Jurkat, Clone E6-1 (cell line): ENCODE measurements around the gene IFNL1.
"Not testable (repeated sequence)": the region's sequence is repeated elsewhere in the genome, so short reads cannot be mapped to it uniquely, and the experiment has no call there.

ENCODE experiments used
- DNase-seq: peaks from one replicate; pipeline ENCODE4 v3.0.0-alpha.2; 2011; ENCODE audit warnings: low read depth, low spot score
- H3K4me3 ChIP-seq: 2 replicates; pipeline ENCODE4 v1.5.1; 2011; ENCODE audit warnings: mild to moderate bottlenecking, low read length, control low read depth, moderate library complexity

Gene IFNL1

GRCh38 chr19:39306075-39306474, 9.9 kb downstream of the IFNL1 start:
- no peak for DNase-seq
- H3K4me3 ChIP-seq = no peak overlapping the region

GRCh38 chr19:39307046-39307821, 11.0 kb downstream of the IFNL1 start:
- DNase-seq = no peak
- no peak overlapping the region for H3K4me3 ChIP-seq

GRCh38 chr19:39307822-39308530, 11.8 kb downstream of the IFNL1 start:
- H3K4me3 ChIP-seq = no peak overlapping the region
- DNase-seq = no peak

- H3K4me3 ChIP-seq = no peak overlapping the region
- no peak for DNase-seq
These were observed 12.5 kb downstream of the IFNL1 start for GRCh38 chr19:39308531-39309304.

GRCh38 chr19:39309305-39309670, 13.1 kb downstream of the IFNL1 start:
- not testable (repeated sequence) for DNase-seq, H3K4me3 ChIP-seq

GRCh38 chr19:39310558-39311311, 14.5 kb downstream of the IFNL1 start:
- DNase-seq = no peak
- H3K4me3 ChIP-seq = no peak overlapping the region

GRCh38 chr19:39314016-39314728, 18.0 kb downstream of the IFNL1 start:
- DNase-seq = no peak

GRCh38 chr19:39315933-39316332, 19.7 kb downstream of the IFNL1 start:
- DNase-seq = no peak

More at GRCh38 chr19:39314016-39314728, 18.0 kb downstream of the IFNL1 start:
- H3K4me3 ChIP-seq = no peak overlapping the region

GRCh38 chr19:39316627-39317321, 20.6 kb downstream of the IFNL1 start:
- no peak for DNase-seq
- H3K4me3 ChIP-seq = no peak overlapping the region

More at GRCh38 chr19:39315933-39316332, 19.7 kb downstream of the IFNL1 start:
- H3K4me3 ChIP-seq = no peak overlapping the region

GRCh38 chr19:39317476-39317875, 21.3 kb downstream of the IFNL1 start:
- no peak for DNase-seq
- no peak overlapping the region for H3K4me3 ChIP-seq

GRCh38 chr19:39318071-39318470, 21.9 kb downstream of the IFNL1 start:
- H3K4me3 ChIP-seq = no peak overlapping the region
- DNase-seq = no peak

GRCh38 chr19:39318690-39319089, 22.5 kb downstream of the IFNL1 start:
- DNase-seq = no peak
- H3K4me3 ChIP-seq = no peak overlapping the region

GRCh38 chr19:39319098-39319891, 23.1 kb downstream of the IFNL1 start:
- no peak for DNase-seq
- H3K4me3 ChIP-seq = peak overlapping the region; percentile 75

- DNase-seq = no peak
- H3K4me3 ChIP-seq = peak overlapping the region; percentile 75
These were observed 23.7 kb downstream of the IFNL1 start for GRCh38 chr19:39319892-39320248.

GRCh38 chr19:39321117-39321831, 25.1 kb downstream of the IFNL1 start:
- peak overlapping the region; percentile 40 for H3K4me3 ChIP-seq

GRCh38 chr19:39321832-39322176, 25.6 kb downstream of the IFNL1 start:
- no peak overlapping the region for H3K4me3 ChIP-seq

More at GRCh38 chr19:39321117-39321831, 25.1 kb downstream of the IFNL1 start:
- no peak for DNase-seq

More at GRCh38 chr19:39321832-39322176, 25.6 kb downstream of the IFNL1 start:
- DNase-seq = no peak
